ENCODE results near the gene MEIOC.

Gene MEIOC

DNA sequence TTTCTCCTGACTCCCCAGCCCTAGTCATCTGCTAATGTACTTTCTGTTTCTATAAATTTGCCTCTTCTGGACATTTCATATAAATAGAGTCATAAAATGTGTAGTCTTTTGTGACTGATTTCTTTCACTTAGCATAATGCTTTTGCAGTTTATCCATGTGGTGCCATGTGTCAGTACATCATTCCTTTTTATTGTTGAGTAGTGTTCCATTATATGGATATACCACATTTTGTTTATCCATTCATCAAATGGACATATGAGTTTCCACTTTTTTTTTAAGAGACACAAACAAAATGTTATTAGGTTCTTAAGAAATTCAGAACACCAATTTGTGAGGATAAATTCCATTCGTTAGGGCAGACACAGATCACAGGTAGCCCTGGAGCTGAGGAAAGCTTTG lies 63.2 kb downstream of the MEIOC start:
- DNase-seq, result no peak

DNA sequence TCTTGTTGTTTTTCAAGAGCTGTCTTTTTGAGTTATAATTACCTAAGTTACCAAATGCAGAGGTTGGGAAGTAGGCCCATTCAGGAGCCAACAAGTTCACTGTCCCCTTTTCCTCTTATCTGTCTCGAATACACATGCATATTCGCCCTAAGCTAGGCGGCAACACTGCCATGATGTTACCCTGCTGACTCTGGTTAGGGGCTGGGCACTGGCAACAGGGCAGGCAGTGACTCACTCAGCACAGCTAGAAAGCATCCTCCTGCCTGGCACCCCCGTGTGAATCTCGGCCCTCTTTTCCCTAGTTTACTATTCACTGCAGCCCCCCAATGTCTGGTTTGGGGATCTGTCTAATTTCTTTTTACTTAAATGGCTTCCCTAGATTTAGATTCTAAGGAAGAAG lies 66.0 kb downstream of the MEIOC start:
- no peak for DNase-seq
